Stimulated activated CD4-positive, alpha-beta T cell treated with anti-CD3 and anti-CD28 coated beads, Interleukin-15, amount 100 ng/mL, for 1 hour (primary cell): ENCODE data around the gene ERFL.

Experiments used
- DNase-seq, 2 donors: peaks; one replicate each; pipeline ENCODE4 v3.0.0-alpha.2; 2020; ENCODE audit warnings: low read depth in 1 of 2, low spot score in 1 of 2

Gene ERFL

DNA sequence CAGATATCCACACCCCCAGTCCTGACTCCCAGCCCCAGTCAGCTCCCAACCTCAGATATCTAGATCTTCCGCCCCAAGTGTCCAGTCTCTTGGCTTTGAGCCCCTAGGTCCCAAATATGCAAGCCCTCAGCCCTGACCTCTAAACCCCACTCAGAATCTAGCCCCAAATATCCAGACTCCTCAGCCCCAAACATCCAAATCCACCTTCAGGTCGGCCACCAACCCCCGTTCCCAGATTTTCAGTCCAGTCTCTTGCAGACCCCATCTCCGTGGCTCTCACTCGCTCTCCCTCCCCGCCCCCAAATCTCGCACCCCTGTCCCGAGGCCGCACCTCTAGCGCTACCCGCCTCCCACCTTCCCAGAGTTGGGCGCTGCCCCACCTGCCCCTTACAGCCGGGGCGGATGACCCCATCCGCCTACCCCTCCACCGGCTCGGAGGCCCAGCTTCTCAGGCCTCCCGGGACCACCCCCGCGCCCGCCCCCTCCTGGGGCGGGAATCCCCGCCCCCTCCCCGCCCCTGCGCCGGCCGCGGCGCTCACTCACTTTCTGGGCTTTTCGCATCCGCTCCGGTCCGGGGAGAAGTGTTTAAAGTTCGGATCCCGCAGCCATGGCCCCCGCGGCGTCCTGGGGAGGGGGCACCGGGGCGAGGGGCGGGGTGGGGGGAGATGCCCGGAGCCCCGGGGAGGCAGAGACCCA lies 604 bp downstream of the ERFL start:
- DNase-seq: no peak

DNA sequence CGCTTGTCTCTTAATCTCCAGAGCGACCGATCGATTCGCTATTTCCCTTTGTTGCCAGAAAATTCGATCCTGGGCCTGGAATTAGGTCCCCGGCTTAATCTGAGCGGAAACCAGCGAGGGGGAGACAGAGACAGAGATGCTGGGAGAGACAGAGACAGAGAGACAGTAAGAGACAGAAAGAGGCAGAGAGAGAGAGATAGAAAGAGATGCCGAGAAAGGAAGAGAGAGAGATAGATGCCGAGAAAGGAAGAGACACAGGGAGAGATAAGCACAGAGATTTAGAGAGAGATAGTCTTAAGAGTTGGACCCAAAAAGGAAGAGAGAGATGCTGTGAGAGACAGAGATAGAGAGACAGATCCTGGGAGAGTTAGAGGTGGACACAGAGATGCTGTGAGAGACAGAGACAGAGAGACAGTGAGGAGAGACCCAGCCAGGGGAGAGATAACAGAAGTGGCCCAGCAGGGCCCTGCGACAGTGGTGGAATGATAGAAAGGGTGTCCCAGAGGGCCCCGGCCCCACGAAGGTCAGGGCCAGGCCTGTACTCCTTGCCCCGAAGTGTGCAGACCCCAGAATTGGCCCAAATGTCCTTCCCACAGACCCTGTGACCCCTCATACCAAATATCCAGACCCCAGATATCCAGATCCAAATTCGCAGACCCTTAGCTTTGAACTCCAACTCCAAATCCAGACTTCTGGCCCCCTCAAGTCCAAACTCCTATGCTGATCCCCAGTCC lies 1.3 kb downstream of the ERFL start:
- no peak for DNase-seq

GRCh38 chr19:41926028-41926762 lies 2.1 kb downstream of the ERFL start:
- no peak for DNase-seq

- no peak for DNase-seq
Measured at GRCh38 chr19:41925208-41926003, 2.8 kb downstream of the ERFL start.

GRCh38 chr19:41924151-41925145 lies 3.8 kb downstream of the ERFL start:
- DNase-seq: no peak

GRCh38 chr19:41923045-41923788 lies 5.0 kb downstream of the ERFL start:
- no peak for DNase-seq

DNA sequence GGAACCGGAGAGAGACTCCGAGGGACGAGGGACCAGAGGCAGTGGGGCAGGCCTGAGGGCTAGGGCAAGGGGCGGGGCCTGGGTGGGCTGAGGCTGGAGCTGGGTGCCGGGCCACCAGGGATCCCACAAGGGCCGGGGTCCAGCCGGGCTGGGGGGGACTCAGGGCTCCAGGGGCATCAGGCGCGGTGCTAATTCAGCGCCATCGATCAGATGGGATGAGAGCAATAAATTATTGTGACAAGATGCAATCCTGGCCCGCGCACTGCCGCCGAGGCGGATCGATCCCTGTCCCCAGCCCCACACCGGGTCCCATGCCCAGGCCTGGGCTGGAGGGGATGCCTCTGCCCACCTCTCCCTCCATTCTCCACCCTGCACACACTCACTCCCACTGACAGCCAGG lies 5.7 kb downstream of the ERFL start:
- DNase-seq: no peak

DNA sequence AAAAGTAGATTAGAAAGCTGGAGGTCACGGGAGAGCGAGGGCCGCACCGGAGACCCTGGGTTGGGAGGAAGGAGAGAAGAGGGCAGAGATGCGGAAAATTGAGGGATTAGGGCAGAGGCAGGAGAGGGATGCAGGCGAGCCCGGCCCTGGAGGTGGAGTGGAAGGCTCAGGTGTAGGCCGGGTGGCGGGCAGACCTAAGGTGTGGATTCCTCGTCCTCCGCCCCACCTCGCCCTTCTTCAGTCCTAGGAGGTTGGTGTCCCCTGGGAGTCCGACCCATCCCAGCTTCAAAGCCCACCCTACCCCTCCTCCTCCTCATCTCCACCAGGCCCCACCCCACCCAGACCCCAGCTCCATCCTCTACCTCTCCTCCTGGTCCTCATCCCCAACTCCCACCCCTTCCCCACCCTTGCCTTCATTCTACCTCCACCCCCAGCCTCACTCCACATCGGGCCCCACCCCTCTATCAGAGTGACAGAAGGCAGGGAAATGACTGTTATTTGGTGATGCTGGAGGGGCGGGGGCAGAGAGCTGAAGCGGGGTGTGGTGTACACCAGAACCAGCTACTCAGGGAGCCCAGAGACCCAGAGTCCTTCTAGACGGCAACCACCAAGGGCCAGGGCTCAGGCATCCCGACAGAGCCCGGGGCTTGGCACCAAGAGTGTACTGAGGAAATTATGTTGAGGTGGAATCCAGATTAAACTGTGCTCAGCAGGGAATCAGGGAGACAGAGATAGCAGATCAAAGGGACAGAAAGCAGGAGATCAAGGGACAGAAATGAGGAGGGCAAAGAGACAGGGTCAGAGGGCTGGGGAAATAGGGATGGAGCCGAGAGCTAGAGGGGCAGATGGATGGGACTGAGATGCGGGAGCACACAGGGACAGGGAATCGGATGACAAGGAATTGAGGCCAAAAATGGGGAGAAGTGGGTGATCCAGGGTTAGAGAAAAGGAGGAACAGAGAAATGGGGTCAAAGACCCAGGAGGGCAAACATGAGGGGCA lies 6.4 kb downstream of the ERFL start:
- DNase-seq: no peak

DNA sequence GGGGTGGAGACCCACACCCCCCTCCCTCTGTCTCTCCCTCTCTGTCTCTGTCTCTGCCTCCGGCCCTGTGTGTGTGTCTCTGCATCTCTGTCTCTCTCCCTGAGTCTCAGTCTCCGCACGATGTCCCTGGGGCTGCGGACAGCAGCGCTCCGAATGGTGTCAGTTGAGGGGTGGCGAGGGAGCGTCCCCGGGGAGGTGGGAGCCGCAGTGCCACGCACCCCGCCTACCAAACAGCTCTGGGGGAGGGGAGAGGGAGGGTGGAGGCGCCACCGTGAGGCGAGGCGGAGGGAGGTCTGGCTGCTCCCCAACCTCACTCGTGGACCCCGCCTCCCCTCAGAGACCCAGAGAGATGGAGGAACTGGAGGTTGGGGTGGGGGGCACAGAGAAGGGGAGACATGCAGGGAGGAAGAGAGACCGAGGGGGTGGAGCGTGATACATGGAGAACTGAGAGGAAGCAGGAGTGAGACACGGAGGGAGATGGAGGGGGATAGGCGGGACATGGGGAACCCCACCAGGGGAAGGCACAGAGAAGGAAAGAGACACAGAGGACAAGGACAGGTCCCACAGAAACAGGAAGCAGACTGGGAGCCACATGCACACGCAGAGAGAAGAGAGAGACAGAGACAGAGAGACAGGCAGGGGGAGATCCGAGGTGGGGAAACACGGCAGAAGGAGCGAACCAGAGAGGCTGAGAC lies 7.2 kb downstream of the ERFL start:
- DNase-seq: no peak

DNA sequence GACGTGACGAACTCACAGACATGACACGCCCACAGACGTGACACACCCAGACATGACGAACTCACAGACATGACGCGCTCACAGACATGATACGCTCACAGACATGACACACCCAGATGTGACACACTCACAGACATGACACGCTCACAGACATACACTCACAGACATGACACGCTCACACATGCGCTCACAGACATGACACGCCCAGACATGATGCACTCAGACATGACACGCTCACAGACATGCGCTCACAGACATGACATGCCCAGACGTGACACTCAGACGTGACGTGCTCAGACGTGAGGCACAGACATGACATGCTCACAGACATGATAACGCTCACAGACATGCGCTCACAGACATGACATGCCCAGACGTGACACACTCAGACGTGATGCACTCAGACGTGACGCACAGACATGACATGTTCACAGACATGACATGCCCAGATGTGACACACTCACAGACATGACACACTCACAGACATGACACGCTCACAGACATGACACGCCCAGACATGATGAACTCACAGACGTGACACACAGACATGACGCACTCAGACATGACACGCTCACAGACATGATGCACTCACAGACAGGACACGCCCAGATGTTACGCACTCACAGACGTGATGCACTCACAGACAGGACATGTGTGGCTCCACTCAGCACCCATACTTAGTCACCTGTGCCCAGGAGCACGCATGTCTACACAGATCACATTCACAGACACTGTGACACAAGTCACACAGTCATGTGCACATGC lies 8.1 kb downstream of the ERFL start:
- no peak for DNase-seq

GRCh38 chr19:41918653-41919244 lies 9.5 kb downstream of the ERFL start:
- DNase-seq: no peak

DNA sequence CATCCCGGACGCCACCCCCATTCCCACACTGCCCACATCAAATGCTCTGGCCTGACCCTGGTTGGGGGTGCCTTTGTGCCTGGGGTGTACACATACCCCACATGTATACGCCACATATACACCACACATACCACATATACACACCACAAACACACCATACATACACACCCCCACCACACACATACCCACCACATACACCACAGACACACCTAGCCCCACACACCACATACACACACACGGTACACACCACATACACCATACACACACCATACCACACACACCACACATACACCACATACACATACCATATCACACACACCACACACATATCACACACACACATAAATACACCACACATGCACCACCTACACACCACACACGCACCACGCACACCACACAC lies 10.2 kb downstream of the ERFL start:
- no peak for DNase-seq

GRCh38 chr19:41917676-41918075 lies 10.6 kb downstream of the ERFL start:
- DNase-seq: no peak

DNA sequence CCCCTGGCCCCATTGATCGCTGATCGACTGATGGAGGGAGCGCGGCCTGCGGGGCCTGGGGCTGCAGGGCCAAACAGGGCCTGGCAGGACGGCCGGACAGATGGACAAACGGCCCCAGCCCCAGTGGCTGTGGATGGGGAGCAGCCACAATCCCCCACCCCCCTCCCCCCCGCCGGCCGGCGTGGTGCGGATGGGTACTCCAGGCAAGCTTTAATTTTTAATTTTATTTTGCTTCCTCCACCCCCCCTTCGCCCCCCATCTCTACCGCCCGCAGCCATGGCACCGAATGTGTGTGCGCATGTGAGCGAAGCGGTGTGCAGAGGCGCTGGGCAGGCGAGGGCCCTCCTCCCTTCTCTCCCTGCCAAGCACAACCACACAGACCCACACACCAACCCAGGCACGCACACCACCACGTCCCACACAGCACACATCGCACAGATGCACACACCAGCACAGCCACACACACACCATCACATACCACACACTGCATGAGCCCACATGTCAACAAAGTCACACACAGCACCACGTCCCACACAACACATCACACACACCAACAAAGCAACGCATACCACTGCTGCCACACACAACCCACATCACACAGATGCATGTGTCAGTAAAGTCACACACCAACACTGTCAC lies 12.4 kb downstream of the ERFL start:
- DNase-seq: no peak

DNA sequence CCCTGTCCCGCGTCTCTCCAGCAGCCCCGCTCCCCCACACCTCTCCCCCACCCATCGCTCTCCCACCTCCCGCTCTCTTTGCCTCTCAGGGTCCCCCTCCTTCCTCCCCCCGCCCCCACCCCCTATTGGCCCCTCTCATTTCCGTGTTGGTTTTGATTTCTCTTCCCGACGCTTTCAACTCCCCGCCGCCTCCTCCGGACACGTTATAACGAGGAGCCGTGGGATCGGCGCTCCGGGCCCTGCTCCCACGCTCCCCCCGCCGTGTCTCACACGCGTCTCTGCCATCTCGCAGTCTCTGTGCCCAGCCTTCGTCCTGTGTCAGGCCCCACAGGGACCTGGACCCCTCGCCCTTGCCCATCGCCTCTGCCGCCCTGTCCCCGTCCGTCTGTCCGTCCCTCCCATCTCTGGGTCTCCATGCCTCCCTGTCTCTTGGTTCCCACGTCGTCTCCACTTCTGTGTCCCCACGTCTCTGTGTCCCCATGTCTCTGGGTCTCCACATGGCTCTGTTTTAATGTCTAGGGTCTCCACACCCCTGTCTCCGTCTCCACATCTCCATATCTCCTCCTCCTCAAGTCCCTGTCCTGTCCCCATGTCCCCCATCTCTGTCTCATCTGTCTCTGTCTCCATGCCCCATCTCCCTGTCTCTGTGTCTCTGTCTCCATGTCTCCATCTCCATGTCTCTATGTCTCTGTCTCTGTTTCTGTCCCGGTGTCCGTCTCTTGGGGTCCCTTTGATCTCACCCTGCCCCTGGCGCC lies 13.1 kb downstream of the ERFL start:
- DNase-seq: no peak
